Osteoblast (primary cell): Measurements from ENCODE around the gene CWC22. TPM values are rescaled to one million over a fixed set of nuclear protein-coding genes. Genes with fewer than 3 reads are reported as not detected.

Experiments used
- DNase-seq: peaks from one replicate; pipeline ENCODE4 v3.0.0; 2011; ENCODE audit warnings: low spot score, mixed read lengths; ENCODE audit not compliant: insufficient read length; ENCODE audit errors: missing footprints
- H2AFZ ChIP-seq: 2 replicates; pipeline ENCODE4 v1.6.0; 2011; ENCODE audit warnings: mild to moderate bottlenecking, low read length
- H3K27ac ChIP-seq: 2 replicates; pipeline ENCODE4 v1.5.1; 2011; ENCODE audit warnings: mild to moderate bottlenecking, low read depth, low read length, moderate library complexity
- H3K27me3 ChIP-seq: 2 replicates; pipeline ENCODE4 v1.6.0; 2012; ENCODE audit warnings: mild to moderate bottlenecking, control low read depth, inconsistent platforms, low read length, moderate library complexity; ENCODE audit not compliant: insufficient read depth
- H3K36me3 ChIP-seq: 2 replicates; pipeline ENCODE4 v1.5.1; 2011; ENCODE audit warnings: mild to moderate bottlenecking, low read length, control low read depth, moderate library complexity; ENCODE audit not compliant: insufficient read depth
- H3K4me1 ChIP-seq: 2 replicates; pipeline ENCODE4 v1.5.1; 2011; ENCODE audit warnings: mild to moderate bottlenecking, low read length, control low read depth, moderate library complexity; ENCODE audit not compliant: insufficient read depth
- H3K4me2 ChIP-seq: 2 replicates; pipeline ENCODE4 v1.6.0; 2011; ENCODE audit warnings: mild to moderate bottlenecking, low read length; ENCODE audit not compliant: insufficient read depth
- H3K4me3 ChIP-seq: fragments of 200-600 bp; sonication (generic); 3 replicates; pipeline ENCODE4 v1.5.1; 2012; ENCODE audit warnings: mild to moderate bottlenecking, low read length, inconsistent platforms; ENCODE audit not compliant: insufficient read depth
- H3K79me2 ChIP-seq: 2 replicates; pipeline ENCODE4 v1.6.0; 2012; ENCODE audit warnings: mild to moderate bottlenecking, low read length, control low read depth, inconsistent platforms; ENCODE audit not compliant: insufficient read depth
- H3K9me3 ChIP-seq: 2 replicates; pipeline ENCODE4 v1.5.1; 2011; ENCODE audit warnings: low read depth, low read length, control low read depth
- H4K20me1 ChIP-seq: 2 replicates; pipeline ENCODE4 v1.6.0; 2012; ENCODE audit warnings: mild to moderate bottlenecking, low read length, control low read depth; ENCODE audit not compliant: insufficient read depth
- CTCF ChIP-seq: IDR thresholded peaks from 2 replicates; pipeline ENCODE4 v1.5.1; 2011; ENCODE audit warnings: mild to moderate bottlenecking, low read depth, low read length, moderate library complexity; ENCODE audit errors: extremely low read depth
- total RNA-seq: library from RNA; depleted of rRNA; stranded (reverse); fragments of >200 nt; gene quantifications from 2 replicates; pipeline ENCODE4 v1.2.3, GENCODE V29; 2012

The CWC22 gene
- total RNA-seq, 1 donor, result 15.2 TPM

DNA sequence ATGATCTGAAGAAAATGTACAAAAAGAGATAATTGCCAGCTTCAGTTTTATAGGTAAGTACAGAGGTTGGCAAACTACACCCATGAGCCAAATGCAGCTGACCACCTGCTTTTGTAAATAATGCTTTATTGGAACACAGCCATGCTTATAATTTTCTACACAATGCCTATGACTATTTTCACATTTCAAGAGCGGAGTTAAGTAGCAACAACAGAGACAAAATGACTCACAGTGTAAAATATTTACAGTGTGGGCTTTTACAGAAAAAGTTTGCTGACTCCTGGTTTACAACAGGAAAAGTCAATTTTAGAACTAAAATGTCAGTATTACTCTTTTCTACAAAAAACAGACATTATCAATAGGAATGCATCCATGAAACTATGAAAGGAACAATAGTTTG, 26.0 kb downstream of the CWC22 start:
- Histone ChIP-seq H2AFZ (no peak overlapping the region), H3K9me3 (no peaks in the 10 kb centered on the region), H3K79me2 (no peaks in the 10 kb centered on the region), H3K4me3 (no peak overlapping the region), H3K27me3 (no peaks in the 10 kb centered on the region), H3K4me1 (peaks cover 12% of the 10 kb centered on the region), H3K27ac (peak overlapping the region; percentile 14), H3K36me3 (peaks cover 18% of the 10 kb centered on the region), H3K4me2 (peak overlapping the region; percentile 19), H4K20me1 (no peaks in the 10 kb centered on the region)
- peak; percentile 44 for DNase-seq
- no peak for TF ChIP-seq CTCF

DNA sequence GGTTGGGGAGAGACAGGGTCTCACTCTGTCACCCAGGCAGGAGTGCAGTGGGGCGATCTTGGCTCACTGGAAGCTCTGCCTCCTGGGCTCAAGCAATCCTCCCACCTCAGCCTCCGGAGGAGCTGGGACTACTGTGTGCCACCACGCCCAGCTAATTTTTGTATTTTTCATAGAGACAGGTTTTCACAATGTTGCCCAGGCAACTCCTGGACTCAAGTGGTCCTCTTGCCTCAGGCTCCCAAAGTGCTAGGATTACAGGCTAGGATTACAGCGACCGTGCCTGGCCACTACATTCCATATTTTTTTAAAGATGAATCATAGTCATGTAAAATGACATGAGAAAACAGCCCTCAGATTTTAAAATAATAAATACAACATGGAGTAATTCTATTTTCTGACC, 32.3 kb downstream of the CWC22 start:
- no peak overlapping the region for H3K27ac ChIP-seq
- no peaks in the 10 kb centered on the region for H3K4me1 ChIP-seq
- peaks cover 25% of the 10 kb centered on the region for H3K36me3 ChIP-seq
- DNase-seq, result no peak
- no peaks in the 10 kb centered on the region for H4K20me1 ChIP-seq
- no peak for TF ChIP-seq CTCF
- no peak overlapping the region for H2AFZ ChIP-seq
- peaks cover 2% of the 10 kb centered on the region for H3K79me2 ChIP-seq
- H3K4me3 ChIP-seq, result no peak overlapping the region
- no peak overlapping the region for H3K4me2 ChIP-seq
- no peaks in the 10 kb centered on the region for H3K9me3 ChIP-seq
- H3K27me3 ChIP-seq, result no peaks in the 10 kb centered on the region

GRCh38 chr2:179966778-179967394, 40.2 kb downstream of the CWC22 start:
- Histone ChIP-seq H3K79me2 (no peaks in the 10 kb centered on the region), H3K4me2 (no peak overlapping the region), H3K36me3 (peaks cover 20% of the 10 kb centered on the region), H3K27ac (no peak overlapping the region), H4K20me1 (no peaks in the 10 kb centered on the region), H2AFZ (no peak overlapping the region), H3K27me3 (no peaks in the 10 kb centered on the region), H3K9me3 (no peaks in the 10 kb centered on the region), H3K4me1 (peaks cover 5% of the 10 kb centered on the region), H3K4me3 (no peak overlapping the region)
- no peak for TF ChIP-seq CTCF
- no peak for DNase-seq

- Histone ChIP-seq H3K9me3 (no peaks in the 10 kb centered on the region), H3K79me2 (no peaks in the 10 kb centered on the region), H3K27me3 (no peaks in the 10 kb centered on the region), H3K27ac (no peak overlapping the region), H3K4me1 (peaks cover 5% of the 10 kb centered on the region), H2AFZ (no peak overlapping the region), H3K4me2 (no peak overlapping the region), H3K4me3 (no peak overlapping the region), H4K20me1 (no peaks in the 10 kb centered on the region), H3K36me3 (peaks cover 17% of the 10 kb centered on the region)
- DNase-seq, result no peak
- no peak for TF ChIP-seq CTCF
Measured at GRCh38 chr2:179965291-179966258, 41.5 kb downstream of the CWC22 start.
